Naive thymus-derived CD4-positive, alpha-beta T cell (primary cell): ENCODE measurements around the gene MRPL11. TPM values are rescaled to one million over a fixed set of nuclear protein-coding genes. Genes with fewer than 3 reads are reported as not detected.

Source experiments
- ATAC-seq: fragments of 150-1000 bp; cut with Tn5 transposase; 2 replicates; pipeline ENCODE4 v1.10.0; 2021; ENCODE audit warnings: mild to moderate bottlenecking, moderate library complexity
- CTCF ChIA-PET: fragments of 350-600 bp; sonication (Branson Sonifier 250); formaldehyde crosslinking; loops from one replicate; lab custom pipeline; 2021; ENCODE audit warnings: antibody characterized with exemption; lab: Charles Lee
- POLR2A ChIA-PET: fragments of 350-600 bp; sonication (Branson Sonifier 250); formaldehyde crosslinking; loops from one replicate; lab custom pipeline; 2021; ENCODE audit warnings: antibody characterized with exemption, inconsistent platforms; lab: Charles Lee
- DNase-seq, 9 donors: peaks; one replicate each; pipeline versions ENCODE4 v3.0.0 to v3.0.0-alpha.2; 2020 to 2022; ENCODE audit warnings: mixed read lengths in 1 of 9
- H3K27ac ChIP-seq: one replicate; pipeline ENCODE4 v1.7.0; 2013; ENCODE audit warnings: mild to moderate bottlenecking, low read depth, low read length, moderate library complexity
- H3K27me3 ChIP-seq, 2 donors: one replicate each; pipeline ENCODE4 v1.7.0; 2013; ENCODE audit warnings: low read length in 2 of 2, mild to moderate bottlenecking in 2 of 2, moderate library complexity in 2 of 2; ENCODE audit not compliant: control insufficient read depth in 2 of 2, insufficient read depth in 2 of 2
- H3K36me3 ChIP-seq, 3 experiments: 1 replicate in 2 of 3; 2 replicates in 1 of 3; pipeline ENCODE4 v1.7.0; 2013; ENCODE audit warnings: low read length in 3 of 3, mild to moderate bottlenecking in 3 of 3, moderate library complexity in 1 of 3; ENCODE audit not compliant: insufficient read depth in 3 of 3, control insufficient read depth in 2 of 3
- H3K4me1 ChIP-seq, 2 donors: one replicate each; pipeline ENCODE4 v1.7.0; 2013; ENCODE audit warnings: low read length in 2 of 2, mild to moderate bottlenecking in 2 of 2, moderate library complexity in 1 of 2; ENCODE audit not compliant: control insufficient read depth in 2 of 2, insufficient read depth in 2 of 2
- H3K4me3 ChIP-seq: 2 replicates; pipeline ENCODE4 v1.7.0; 2013; ENCODE audit warnings: mild to moderate bottlenecking, low read length
- H3K9me3 ChIP-seq, 3 experiments: 1 replicate in 2 of 3; 2 replicates in 1 of 3; pipeline ENCODE4 v1.7.0; 2013; ENCODE audit warnings: low read length in 3 of 3; ENCODE audit not compliant: control insufficient read depth in 2 of 3
- H3K27ac Mint-ChIP-seq, 9 donors: one replicate each; pipeline ENCODE4 v1.8.0; 2020 to 2022; ENCODE audit warnings: mixed read lengths in 9 of 9, mild to moderate bottlenecking in 8 of 9, moderate library complexity in 5 of 9, inconsistent platforms in 2 of 9
- H3K27me3 Mint-ChIP-seq, 5 donors: one replicate each; pipeline ENCODE4 v1.8.0; 2021 to 2022; ENCODE audit warnings: mixed read lengths in 5 of 5, mild to moderate bottlenecking in 1 of 5
- H3K36me3 Mint-ChIP-seq, 5 donors: one replicate each; pipeline ENCODE4 v1.8.0; 2020 to 2022; ENCODE audit warnings: mixed read lengths in 5 of 5, mild to moderate bottlenecking in 3 of 5, inconsistent platforms in 1 of 5
- H3K4me1 Mint-ChIP-seq, 7 donors: one replicate each; pipeline ENCODE4 v1.8.0; 2020 to 2022; ENCODE audit warnings: mixed read lengths in 7 of 7, mild to moderate bottlenecking in 3 of 7, inconsistent platforms in 1 of 7
- H3K4me3 Mint-ChIP-seq, 10 donors: one replicate each; pipeline ENCODE4 v1.8.0; 2020 to 2022; ENCODE audit warnings: mild to moderate bottlenecking in 10 of 10, mixed read lengths in 10 of 10, moderate library complexity in 6 of 10, inconsistent platforms in 2 of 10
- H3K9me3 Mint-ChIP-seq, 11 donors: one replicate each; pipeline ENCODE4 v1.8.0; 2020 to 2022; ENCODE audit warnings: mixed read lengths in 11 of 11, mild to moderate bottlenecking in 4 of 11, inconsistent platforms in 1 of 11, moderate library complexity in 1 of 11
- intact Hi-C, 2 donors: fragments of 100-400 bp; cut with micrococcal nuclease; formaldehyde crosslinking; loops; one replicate each; pipeline ENCODE4 v1.15.1; 2023
- polyA plus RNA-seq, 2 donors: library from polyadenylated mRNA; unstranded; fragments of 300-500 nt; fragmentation: Illumina TruSeq; gene quantifications; one replicate each; pipeline ENCODE4 v1.2.3, GENCODE V29; 2021
- total RNA-seq, 6 experiments: library from RNA in 5 of 6; stranded (reverse) in 5 of 6; gene quantifications; 1 replicate in 5 of 6; 2 replicates in 1 of 6; pipeline ENCODE4 v1.2.3 and lab custom pipeline; 2021 to 2026

Gene MRPL11
- total RNA-seq (10 to 100 TPM; 23.5 to 64.1 (median 24.0) TPM), polyA plus RNA-seq (10 to 100 TPM; 83.2 to 89.3 TPM), total RNA-seq (lab: John Stamatoyannopoulos, UW) (17.5 reads per million, percentile 47 among the genes with 10 or more reads in this experiment)

- CTCF ChIA-PET, result interaction anchor here (0.6 to 2.1 kb wide), 16 partner anchors 10 to 358 kb away, joined by 3 to 12 read pairs (median 4); partner anchors contain the start of genes BRMS1, DPP3, NPAS4 and PELI3
- H3K9me3 Mint-ChIP-seq, result peaks cover 3 to 12% (median 7%) of the 10 kb centered on the region in 11 donors
- DNase-seq (peak; percentile 74 to 93 (median 90)), ATAC-seq (peak; percentile 100)
- Histone ChIP-seq H3K27me3 (no peaks in the 10 kb centered on the region), H3K4me1 (peaks cover 4 to 5% of the 10 kb centered on the region in 2 donors), H3K9me3 (peaks cover 0 to 8% (median 0%) of the 10 kb centered on the region in 3 experiments), H3K4me3 (peak within 1 kb of the TSS; percentile 86), H3K27ac (peak within 1 kb of the TSS; percentile 84), H3K36me3 (peaks cover 0 to 25% (median 6%) of the 10 kb centered on the region in 3 experiments)
- intact Hi-C loops, result loop anchor here (1.0 to 5.0 kb wide), 16 partner anchors 17 to 405 kb away; partner anchors contain the start of genes DPP3 (in 2 of the 2), NPAS4 (in 2 of the 2), PELI3 (in 2 of the 2) and SLC29A2 (in 2 of the 2)
- H3K27me3 Mint-ChIP-seq, result peaks cover 0 to 7% (median 0%) of the 10 kb centered on the region in 5 donors
- peaks cover 5 to 24% (median 6%) of the 10 kb centered on the region in 5 donors for H3K36me3 Mint-ChIP-seq
- peak within 1 kb of the TSS; percentile 83 to 96 (median 90) for H3K4me3 Mint-ChIP-seq
- H3K4me1 Mint-ChIP-seq, result peaks cover 7 to 13% (median 11%) of the 10 kb centered on the region in 7 donors
- POLR2A ChIA-PET, result interaction anchor here (0.6 to 1.7 kb wide), 13 partner anchors 17 to 410 kb away, joined by 3 to 12 read pairs (median 5); partner anchors contain the start of genes CD248, DPP3, NPAS4 and PELI3
- H3K27ac Mint-ChIP-seq, result peak within 1 kb of the TSS; percentile 84 to 99 (median 94)
Observed at GRCh38 chr11:66438504-66439466, at the start of gene MRPL11. Gene MRPL11 (minus strand): TSS chr11:66438848. CDS start chr11:66438754, 94 bp downstream.

- no peaks in the 10 kb centered on the region for H3K27me3 Mint-ChIP-seq
- H3K27ac Mint-ChIP-seq, result no peak overlapping the region
- ChIA-PET POLR2A (interaction anchor here (0.6 kb wide), 1 partner anchor 10 kb away, joined by 3 read pairs; no protein-coding TSS in a partner anchor), CTCF (no interaction called here)
- peaks cover 3 to 18% (median 8%) of the 10 kb centered on the region in 7 donors for H3K4me1 Mint-ChIP-seq
- no peak overlapping the region for H3K4me3 ChIP-seq
- peaks cover 0 to 7% of the 10 kb centered on the region in 2 donors for H3K4me1 ChIP-seq
- no peaks in the 10 kb centered on the region for H3K27me3 ChIP-seq
- peaks cover 0 to 52% (median 0%) of the 10 kb centered on the region in 3 experiments for H3K36me3 ChIP-seq
- peaks cover 0 to 15% (median 0%) of the 10 kb centered on the region in 5 donors for H3K36me3 Mint-ChIP-seq
- no peaks in the 10 kb centered on the region for H3K9me3 ChIP-seq
- no peak overlapping the region for H3K4me3 Mint-ChIP-seq
- no peak overlapping the region for H3K27ac ChIP-seq
- no peak for DNase-seq
- no peak for ATAC-seq
- H3K9me3 Mint-ChIP-seq, result no peaks in the 10 kb centered on the region
- intact Hi-C loops, result loop anchor here in 1 of 2 donors (10.0 kb wide), 1 partner anchor 130 kb away; the partner anchor contains the start of gene RBM14
Observed at GRCh38 chr11:66484806-66485380, 46.2 kb upstream of the MRPL11 start.

GRCh38 chr11:66480117-66480938, 41.7 kb upstream of the MRPL11 start, which contains the start of gene DPP3:
Gene DPP3 (plus strand): TSS chr11:66480434. CDS start chr11:66482201, 1,767 bp downstream.
- Mint-ChIP-seq H3K4me1 (peaks cover 9 to 37% (median 17%) of the 10 kb centered on the region in 7 donors), H3K4me3 (peak within 1 kb of the TSS; percentile 86 to 92 (median 90)), H3K27me3 (no peaks in the 10 kb centered on the region), H3K27ac (peak within 1 kb of the TSS; percentile 75 to 91 (median 90)), H3K9me3 (no peaks in the 10 kb centered on the region), H3K36me3 (peaks cover 0 to 11% (median 0%) of the 10 kb centered on the region in 5 donors)
- POLR2A ChIA-PET, result interaction anchor here (0.6 to 4.3 kb wide), 15 partner anchors 13 to 198 kb away, joined by 3 to 42 read pairs (median 4); partner anchors contain the start of genes BBS1, CCDC87, CCS and MRPL11
- intact Hi-C loops, result loop anchor here (1.0 to 10.0 kb wide), 8 partner anchors 14 to 168 kb away; partner anchors contain the start of genes ACTN3 (in 2 of the 2), PELI3 (in 2 of the 2), RBM4 (in 2 of the 2) and ZDHHC24 (in 2 of the 2)
- H3K4me3 ChIP-seq, result peak within 1 kb of the TSS; percentile 86
- H3K27me3 ChIP-seq, result no peaks in the 10 kb centered on the region
- peak; percentile 99 for ATAC-seq
- DNase-seq, result peak; percentile 87 to 97 (median 95)
- H3K36me3 ChIP-seq, result peaks cover 0 to 11% (median 0%) of the 10 kb centered on the region in 3 experiments
- no peaks in the 10 kb centered on the region for H3K9me3 ChIP-seq
- peaks cover 9 to 14% of the 10 kb centered on the region in 2 donors for H3K4me1 ChIP-seq
- CTCF ChIA-PET, result interaction anchor here (0.5 to 2.6 kb wide), 7 partner anchors 9 to 538 kb away, joined by 3 to 12 read pairs (median 5); partner anchors contain the start of genes MRPL11, NPAS4, PELI3 and RBM4B
- peak within 1 kb of the TSS; percentile 90 for H3K27ac ChIP-seq

- Mint-ChIP-seq H3K36me3 (peaks cover 0 to 11% (median 0%) of the 10 kb centered on the region in 5 donors), H3K4me1 (peaks cover 9 to 37% (median 17%) of the 10 kb centered on the region in 7 donors), H3K9me3 (no peaks in the 10 kb centered on the region), H3K27me3 (no peaks in the 10 kb centered on the region), H3K4me3 (peak overlapping the region; percentile 86 to 92 (median 90)), H3K27ac (peak overlapping the region; percentile 75 to 91 (median 88))
- peaks cover 9 to 14% of the 10 kb centered on the region in 2 donors for H3K4me1 ChIP-seq
- intact Hi-C loops, result loop anchor here (1.0 to 10.0 kb wide), 9 partner anchors 13 to 199 kb away; partner anchors contain the start of genes ACTN3 (in 2 of the 2), PELI3 (in 2 of the 2), RBM4 (in 2 of the 2) and ZDHHC24 (in 2 of the 2)
- peak overlapping the region; percentile 90 for H3K27ac ChIP-seq
- no peaks in the 10 kb centered on the region for H3K9me3 ChIP-seq
- peak overlapping the region; percentile 86 for H3K4me3 ChIP-seq
- ChIA-PET POLR2A (interaction anchor here (0.6 to 4.3 kb wide), 12 partner anchors 12 to 199 kb away, joined by 3 to 42 read pairs (median 4); partner anchors contain the start of genes BBS1, CCDC87, CCS and MRPL11), CTCF (interaction anchor here (0.5 to 2.6 kb wide), 9 partner anchors 8 to 537 kb away, joined by 3 to 12 read pairs (median 5); partner anchors contain the start of genes MRPL11, NPAS4, PELI3 and RBM4B)
- ATAC-seq (no peak), DNase-seq (no peak)
- H3K27me3 ChIP-seq, result no peaks in the 10 kb centered on the region
- peaks cover 0 to 4% (median 0%) of the 10 kb centered on the region in 3 experiments for H3K36me3 ChIP-seq
Observed at GRCh38 chr11:66479394-66480116, 40.9 kb upstream of the MRPL11 start.
